Endothelial cell of umbilical vein (primary cell): ENCODE data around the gene KYAT1. TPM values are rescaled to one million over a fixed set of nuclear protein-coding genes. Genes with fewer than 3 reads are reported as not detected.

Source experiments
- BruUV-seq: library from RNA; stranded (reverse); fragments of 400-500 nt; replicated peaks from 2 replicates; lab custom pipeline; 2021; lab: Mats Ljungman, UMichigan
- CTCF ChIA-PET: fragments of 300-600, 350-600 bp; sonication (Branson Sonifier 250); formaldehyde crosslinking; loops from one replicate; lab custom pipeline; 2021; ENCODE audit warnings: antibody characterized with exemption, inconsistent platforms; lab: Charles Lee
- POLR2A ChIA-PET: fragments of 300-600, 350-600 bp; sonication (Branson Sonifier 250); formaldehyde crosslinking; loops from one replicate; lab custom pipeline; 2021; ENCODE audit warnings: antibody characterized with exemption, inconsistent platforms; lab: Charles Lee
- DNase-seq: peaks from one replicate; pipeline ENCODE4 v3.0.0-alpha.2; 2011; ENCODE audit warnings: low read depth, low spot score
- FAIRE-seq: peaks from 2 replicates; lab custom pipeline; 2011; peaks lifted over from hg19 to GRCh38; lab: Jason Lieb, UNC
- H2AFZ ChIP-seq: 2 replicates; pipeline ENCODE4 v1.6.0; 2012; ENCODE audit warnings: low read depth, low read length, control low read depth, inconsistent platforms
- H3K27ac ChIP-seq: 2 replicates; pipeline ENCODE4 v1.5.1; 2011; ENCODE audit warnings: low read depth, mild to moderate bottlenecking, control low read depth, low read length, moderate library complexity; ENCODE audit not compliant: insufficient read depth
- H3K27me3 ChIP-seq, 2 experiments: 2 replicates each; pipeline versions ENCODE4 v1.6.0 to v1.6.1; 2011; ENCODE audit warnings: low read length in 2 of 2, mixed read lengths in 1 of 2; ENCODE audit not compliant: control insufficient read depth in 2 of 2, insufficient read depth in 2 of 2
- H3K36me3 ChIP-seq, 2 experiments: 2 replicates in 1 of 2; 3 replicates in 1 of 2; pipeline ENCODE4 v1.5.1; 2011; ENCODE audit warnings: low read length in 2 of 2, mild to moderate bottlenecking in 1 of 2, moderate library complexity in 1 of 2; ENCODE audit not compliant: control insufficient read depth in 2 of 2, insufficient read depth in 2 of 2; ENCODE audit errors: extremely low read depth in 1 of 2
- H3K4me1 ChIP-seq: 3 replicates; pipeline ENCODE4 v1.5.1; 2011; ENCODE audit warnings: mild to moderate bottlenecking, low read length; ENCODE audit not compliant: control insufficient read depth, insufficient read depth; ENCODE audit errors: extremely low read depth
- H3K4me2 ChIP-seq: 2 replicates; pipeline ENCODE4 v1.6.1; 2011; ENCODE audit warnings: low read length, control low read depth, mixed read lengths; ENCODE audit not compliant: insufficient read depth
- H3K4me3 ChIP-seq, 3 experiments: fragments of 200-600 bp in 1 of 3; sonication (generic), shearing (Covaris generic) in 1 of 3; replicated peaks in 1 of 3; 2 replicates each; pipeline ENCODE4 v1.5.1; 2011 to 2016; ENCODE audit warnings: control low read depth in 3 of 3, low read length in 3 of 3, mild to moderate bottlenecking in 2 of 3, inconsistent platforms in 1 of 3, low read depth in 1 of 3, moderate library complexity in 1 of 3; ENCODE audit not compliant: insufficient read depth in 1 of 3
- H3K79me2 ChIP-seq: 2 replicates; pipeline ENCODE4 v1.6.0; 2012; ENCODE audit warnings: low read length, inconsistent platforms; ENCODE audit not compliant: control insufficient read depth, insufficient read depth
- H3K9ac ChIP-seq: replicated peaks from 2 replicates; pipeline ENCODE3; 2011; ENCODE audit warnings: low read length, control low read depth; ENCODE audit not compliant: insufficient read depth; ENCODE audit errors: extremely low read depth
- H3K9me1 ChIP-seq: replicated peaks from 3 replicates; pipeline ENCODE4 v1.6.0; 2011; ENCODE audit warnings: mild to moderate bottlenecking, low read length; ENCODE audit not compliant: control insufficient read depth, insufficient read depth; ENCODE audit errors: extremely low read depth
- H3K9me3 ChIP-seq: replicated peaks from 2 replicates; pipeline ENCODE4 v1.5.1; 2012; ENCODE audit warnings: low read length, inconsistent platforms; ENCODE audit not compliant: control insufficient read depth, insufficient read depth
- H4K20me1 ChIP-seq: replicated peaks from 2 replicates; pipeline ENCODE3; 2011; ENCODE audit warnings: mild to moderate bottlenecking, low read length; ENCODE audit not compliant: control insufficient read depth, insufficient read depth; ENCODE audit errors: extremely low read depth
- CTCF ChIP-seq, 2 donors: IDR thresholded peaks; 1 replicate in 1 of 2; 2 replicates in 1 of 2; pipeline ENCODE4 v1.5.1; 2011; ENCODE audit warnings: low read length in 2 of 2, mild to moderate bottlenecking in 2 of 2, moderate library complexity in 2 of 2, control low read depth in 1 of 2, inconsistent platforms in 1 of 2, low read depth in 1 of 2; ENCODE audit not compliant: insufficient read depth in 1 of 2; ENCODE audit errors: extremely low read depth in 1 of 2
- EZH2 ChIP-seq: IDR thresholded peaks from 2 replicates; pipeline ENCODE4 v1.6.1; 2012; ENCODE audit warnings: borderline replicate concordance, low read depth, mild to moderate bottlenecking, moderate library complexity, low read length, inconsistent platforms; ENCODE audit not compliant: severe bottlenecking
- FOS ChIP-seq: IDR thresholded peaks from 2 replicates; pipeline ENCODE4 v1.6.1; 2011; ENCODE audit warnings: mild to moderate bottlenecking, low read length, moderate library complexity, borderline replicate concordance; ENCODE audit not compliant: insufficient read depth
- GATA2 ChIP-seq: IDR thresholded peaks from 2 replicates; pipeline ENCODE4 v1.7.0; 2011; ENCODE audit warnings: low read depth, mild to moderate bottlenecking, moderate library complexity, mixed read lengths, low read length; ENCODE audit not compliant: insufficient read length, insufficient read depth
- JUN ChIP-seq: IDR thresholded peaks from 2 replicates; pipeline ENCODE4 v1.6.1; 2011; ENCODE audit warnings: borderline replicate concordance, low read depth; ENCODE audit not compliant: insufficient read length, insufficient read depth
- MYC ChIP-seq: IDR thresholded peaks from one replicate; pipeline ENCODE4 v1.6.1; 2011; ENCODE audit warnings: mild to moderate bottlenecking, low read depth, low read length
- POLR2A ChIP-seq: IDR thresholded peaks from 2 replicates; pipeline ENCODE4 v1.6.1; 2012; ENCODE audit warnings: low read depth, mild to moderate bottlenecking, control low read depth, low read length
- POLR2AphosphoS5 ChIP-seq: IDR thresholded peaks from 2 replicates; pipeline ENCODE4 v1.6.1; 2012; ENCODE audit warnings: low read depth, mild to moderate bottlenecking, control low read depth, low read length, moderate library complexity; ENCODE audit not compliant: insufficient read depth
- dilution Hi-C: fragments of 300-500 bp; cut with MboI; formaldehyde crosslinking; loops from one replicate; pipeline ENCODE4 v1.15.0; 2019; ENCODE audit warnings: low sequenced_read_pairs; ENCODE audit not compliant: extremely low pct_ligation_motif_present
- intact Hi-C: fragments of 100-400 bp; cut with micrococcal nuclease; formaldehyde crosslinking; loops from one replicate; pipeline ENCODE4 v1.10.0; 2022
- polyA plus RNA-seq, 4 experiments: library from polyadenylated mRNA; depleted of rRNA in 3 of 4; stranded (reverse) in 3 of 4; unstranded in 1 of 4; fragments of >200 nt; gene quantifications; 2 replicates each; pipeline versions ENCODE4 v1.2.1 to v1.2.3, GENCODE V29; 2011 to 2012; ENCODE audit warnings: missing spikeins in 1 of 4
- total RNA-seq: library from RNA; stranded (reverse); gene quantifications from 2 replicates; pipeline ENCODE4 v1.2.3, GENCODE V29; 2021
- TF ChIP-seq, protein P1 (sequence below): IDR thresholded peaks from 2 replicates; pipeline ENCODE4 v1.6.1; 2011; ENCODE audit not compliant: insufficient read depth, insufficient read length

Gene KYAT1
- total and polyA plus RNA-seq, 2 donors (not counting 3 experiments of a cell fraction or from before 2014, with no cell fraction given): 7.2 to 9.6 TPM

DNA sequence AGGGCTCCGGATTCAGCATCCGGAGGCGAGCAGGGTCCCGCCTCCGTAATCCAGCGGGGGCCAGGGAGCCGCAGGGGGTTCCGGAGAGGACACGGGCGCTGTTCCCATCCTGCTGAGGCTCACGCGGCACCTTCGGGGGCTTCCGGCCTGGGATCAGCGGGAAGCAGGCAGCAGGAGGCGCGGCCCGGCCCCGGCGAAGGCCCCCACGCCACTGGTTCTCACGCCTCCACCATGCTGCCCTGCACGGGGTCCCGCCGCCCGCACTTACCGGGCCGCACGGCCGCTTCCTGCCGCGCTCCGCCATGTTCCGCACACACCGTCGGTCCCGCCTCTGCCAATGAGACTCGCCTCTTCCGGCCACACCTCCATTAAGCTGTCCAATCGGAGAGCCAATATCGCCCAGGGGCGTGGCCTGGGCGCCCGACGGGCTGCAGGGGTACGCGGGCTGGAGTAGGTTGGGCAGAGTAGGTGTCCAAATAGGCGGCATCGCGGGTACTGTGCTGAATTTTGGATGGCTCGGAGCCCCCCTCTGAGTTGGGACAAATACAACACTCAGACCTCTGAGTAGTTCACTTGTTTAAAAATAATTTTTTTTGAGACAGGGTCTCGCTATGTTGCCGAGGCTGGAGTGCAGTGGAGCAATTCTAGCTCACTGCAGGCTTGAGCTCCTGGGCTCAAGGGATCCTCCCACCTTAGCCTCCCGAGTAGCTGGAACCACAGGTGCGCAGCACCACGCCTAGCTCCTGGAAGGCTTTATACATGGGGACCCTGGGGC, 52.1 kb downstream of the KYAT1 start, which contains the start of gene SPOUT1:
Gene SPOUT1, minus strand, starts transcription at position 318 of the 775 bp plus-strand sequence. Its CDS starts 14 bp downstream, at position 304.
- ChIA-PET POLR2A (interaction anchor here (0.6 to 1.0 kb wide), 2 partner anchors 10 to 131 kb away, joined by 3 to 4 read pairs; no protein-coding TSS in a partner anchor), CTCF (interaction anchor here (0.6 to 1.3 kb wide), 5 partner anchors 10 to 193 kb away, joined by 3 to 40 read pairs (median 4); partner anchors contain the start of gene ENDOG)

DNA sequence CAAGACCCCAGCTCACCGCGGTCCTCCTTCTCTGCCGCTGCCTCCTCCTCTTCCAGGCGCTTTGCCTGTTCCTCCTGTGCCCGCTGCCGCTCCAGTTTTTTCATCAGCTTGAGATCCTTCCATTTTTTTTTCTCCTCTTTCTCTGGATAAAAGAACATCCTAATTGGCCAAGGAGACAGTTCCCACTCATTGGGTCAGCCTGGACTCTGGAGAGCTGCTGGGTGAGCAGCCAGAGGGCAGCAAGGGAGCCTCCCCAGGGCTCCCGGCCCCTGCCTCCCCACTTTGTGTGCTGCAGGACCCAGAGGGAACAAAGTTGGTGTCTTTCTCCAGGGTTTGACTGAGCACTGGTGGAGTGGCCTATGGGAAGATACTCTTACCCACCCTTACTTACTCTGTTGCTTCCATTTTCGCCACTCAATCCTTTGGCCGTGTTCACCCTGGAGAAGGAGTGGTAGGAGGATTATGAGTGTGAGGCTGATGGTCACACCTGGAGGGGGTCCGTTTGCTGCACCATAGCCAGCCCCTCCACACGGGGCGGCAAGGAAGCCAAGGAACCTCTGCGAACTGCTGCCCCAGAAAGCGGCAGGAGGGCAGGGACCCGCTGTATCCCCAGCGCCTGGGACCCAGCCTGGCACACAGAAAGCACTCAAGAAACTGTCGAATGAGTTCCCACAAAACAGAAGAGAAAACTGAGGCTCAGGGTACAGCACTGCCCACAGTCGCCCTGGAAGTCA, 52.9 kb downstream of the KYAT1 start:
- DNase-seq: no peak
- Histone ChIP-seq H3K9ac (peak overlapping the region; percentile 62), H3K27me3 (no peaks in the 10 kb centered on the region), H3K4me2 (peak overlapping the region; percentile 64), H3K9me1 (no peaks in the 10 kb centered on the region), H2AFZ (peak overlapping the region; percentile 47), H3K36me3 (peaks cover 5 to 30% of the 10 kb centered on the region in 2 experiments), H3K9me3 (no peaks in the 10 kb centered on the region), H4K20me1 (no peaks in the 10 kb centered on the region), H3K4me3 (peak overlapping the region; percentile 39 to 94 (median 64)), H3K27ac (no peak overlapping the region), H3K4me1 (peaks cover 5% of the 10 kb centered on the region), H3K79me2 (peaks cover 10% of the 10 kb centered on the region)
- intact Hi-C loops (loop anchor here (1.0 kb wide), 1 partner anchor 11 kb away; the partner anchor contains the start of gene ENDOG), dilution Hi-C loops (no loop called here)
- no peak for TF ChIP-seq CTCF (IDR thresholded peaks at IDR 0.05; ENCODE audit: extremely low read depth in 1 of 2, insufficient read depth in 1 of 2, low read depth in 1 of 2, low read length in 2 of 2)
- no peak for TF ChIP-seq EZH2
- no peak for TF ChIP-seq MYC
- no peak for TF ChIP-seq POLR2AphosphoS5
- TF ChIP-seq JUN: no peak
- no peak for TF ChIP-seq FOS
- no peak for TF ChIP-seq GATA2
- no peak for TF ChIP-seq POLR2A
- TF ChIP-seq, protein P1, sequence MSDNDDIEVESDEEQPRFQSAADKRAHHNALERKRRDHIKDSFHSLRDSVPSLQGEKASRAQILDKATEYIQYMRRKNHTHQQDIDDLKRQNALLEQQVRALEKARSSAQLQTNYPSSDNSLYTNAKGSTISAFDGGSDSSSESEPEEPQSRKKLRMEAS: no peak
- TSS peak; percentile 39 for BruUV-seq
- ChIA-PET POLR2A (no interaction called here), CTCF (interaction anchor here (1.3 kb wide), 2 partner anchors 9 to 96 kb away, joined by 5 to 40 read pairs; partner anchors contain the start of gene ENDOG)
- no peak for FAIRE-seq

More for the DNA sequence above, 52.1 kb downstream of the KYAT1 start, which contains the start of gene SPOUT1:
- no peaks in the 10 kb centered on the region for H3K9me1 ChIP-seq
- no peaks in the 10 kb centered on the region for H3K27me3 ChIP-seq
- H3K27ac ChIP-seq: no peak within 1 kb of the TSS
- peaks cover 5% of the 10 kb centered on the region for H3K4me1 ChIP-seq
- intact Hi-C loops: loop anchor here (1.0 kb wide), 1 partner anchor 11 kb away; the partner anchor contains the start of gene ENDOG
- peaks cover 5 to 23% of the 10 kb centered on the region in 2 experiments for H3K36me3 ChIP-seq
- DNase-seq (peak; percentile 92), FAIRE-seq (peak; percentile 98)
- H3K9ac ChIP-seq: peak within 1 kb of the TSS; percentile 62
- H3K9me3 ChIP-seq: no peaks in the 10 kb centered on the region
- H2AFZ ChIP-seq: peak within 1 kb of the TSS; percentile 57
- BruUV-seq: no TSS peak
- peaks cover 10% of the 10 kb centered on the region for H3K79me2 ChIP-seq
- peak within 1 kb of the TSS; percentile 73 for H3K4me2 ChIP-seq
- H4K20me1 ChIP-seq: no peaks in the 10 kb centered on the region
- dilution Hi-C loops: no loop called here
- peak; percentile 95 for TF ChIP-seq POLR2AphosphoS5
- TF ChIP-seq GATA2: no peak
- peak; percentile 87 for TF ChIP-seq POLR2A
- peak within 1 kb of the TSS; percentile 39 to 94 (median 64) for H3K4me3 ChIP-seq
